Endothelial cell of umbilical vein (primary cell): ENCODE results near the gene BRD1. TPM values are rescaled to one million over a fixed set of nuclear protein-coding genes. Genes with fewer than 3 reads are reported as not detected.

Source experiments
- BruUV-seq: library from RNA; stranded (reverse); fragments of 400-500 nt; replicated peaks from 2 replicates; lab custom pipeline; 2021; lab: Mats Ljungman, UMichigan
- CTCF ChIA-PET: fragments of 300-600, 350-600 bp; sonication (Branson Sonifier 250); formaldehyde crosslinking; loops from one replicate; lab custom pipeline; 2021; ENCODE audit warnings: antibody characterized with exemption, inconsistent platforms; lab: Charles Lee
- POLR2A ChIA-PET: fragments of 300-600, 350-600 bp; sonication (Branson Sonifier 250); formaldehyde crosslinking; loops from one replicate; lab custom pipeline; 2021; ENCODE audit warnings: antibody characterized with exemption, inconsistent platforms; lab: Charles Lee
- DNase-seq: peaks from one replicate; pipeline ENCODE4 v3.0.0-alpha.2; 2011; ENCODE audit warnings: low read depth, low spot score
- FAIRE-seq: peaks from 2 replicates; lab custom pipeline; 2011; peaks lifted over from hg19 to GRCh38; lab: Jason Lieb, UNC
- H2AFZ ChIP-seq: 2 replicates; pipeline ENCODE4 v1.6.0; 2012; ENCODE audit warnings: low read depth, low read length, control low read depth, inconsistent platforms
- H3K27ac ChIP-seq: 2 replicates; pipeline ENCODE4 v1.5.1; 2011; ENCODE audit warnings: low read depth, mild to moderate bottlenecking, control low read depth, low read length, moderate library complexity; ENCODE audit not compliant: insufficient read depth
- H3K27me3 ChIP-seq, 2 experiments: 2 replicates each; pipeline versions ENCODE4 v1.6.0 to v1.6.1; 2011; ENCODE audit warnings: low read length in 2 of 2, mixed read lengths in 1 of 2; ENCODE audit not compliant: control insufficient read depth in 2 of 2, insufficient read depth in 2 of 2
- H3K36me3 ChIP-seq, 2 experiments: 2 replicates in 1 of 2; 3 replicates in 1 of 2; pipeline ENCODE4 v1.5.1; 2011; ENCODE audit warnings: low read length in 2 of 2, mild to moderate bottlenecking in 1 of 2, moderate library complexity in 1 of 2; ENCODE audit not compliant: control insufficient read depth in 2 of 2, insufficient read depth in 2 of 2; ENCODE audit errors: extremely low read depth in 1 of 2
- H3K4me1 ChIP-seq: 3 replicates; pipeline ENCODE4 v1.5.1; 2011; ENCODE audit warnings: mild to moderate bottlenecking, low read length; ENCODE audit not compliant: control insufficient read depth, insufficient read depth; ENCODE audit errors: extremely low read depth
- H3K4me2 ChIP-seq: 2 replicates; pipeline ENCODE4 v1.6.1; 2011; ENCODE audit warnings: low read length, control low read depth, mixed read lengths; ENCODE audit not compliant: insufficient read depth
- H3K4me3 ChIP-seq, 3 experiments: fragments of 200-600 bp in 1 of 3; sonication (generic), shearing (Covaris generic) in 1 of 3; replicated peaks in 1 of 3; 2 replicates each; pipeline ENCODE4 v1.5.1; 2011 to 2016; ENCODE audit warnings: control low read depth in 3 of 3, low read length in 3 of 3, mild to moderate bottlenecking in 2 of 3, inconsistent platforms in 1 of 3, low read depth in 1 of 3, moderate library complexity in 1 of 3; ENCODE audit not compliant: insufficient read depth in 1 of 3
- H3K79me2 ChIP-seq: 2 replicates; pipeline ENCODE4 v1.6.0; 2012; ENCODE audit warnings: low read length, inconsistent platforms; ENCODE audit not compliant: control insufficient read depth, insufficient read depth
- H3K9ac ChIP-seq: replicated peaks from 2 replicates; pipeline ENCODE3; 2011; ENCODE audit warnings: low read length, control low read depth; ENCODE audit not compliant: insufficient read depth; ENCODE audit errors: extremely low read depth
- H3K9me1 ChIP-seq: replicated peaks from 3 replicates; pipeline ENCODE4 v1.6.0; 2011; ENCODE audit warnings: mild to moderate bottlenecking, low read length; ENCODE audit not compliant: control insufficient read depth, insufficient read depth; ENCODE audit errors: extremely low read depth
- H3K9me3 ChIP-seq: replicated peaks from 2 replicates; pipeline ENCODE4 v1.5.1; 2012; ENCODE audit warnings: low read length, inconsistent platforms; ENCODE audit not compliant: control insufficient read depth, insufficient read depth
- H4K20me1 ChIP-seq: replicated peaks from 2 replicates; pipeline ENCODE3; 2011; ENCODE audit warnings: mild to moderate bottlenecking, low read length; ENCODE audit not compliant: control insufficient read depth, insufficient read depth; ENCODE audit errors: extremely low read depth
- CTCF ChIP-seq, 2 donors: IDR thresholded peaks; 1 replicate in 1 of 2; 2 replicates in 1 of 2; pipeline ENCODE4 v1.5.1; 2011; ENCODE audit warnings: low read length in 2 of 2, mild to moderate bottlenecking in 2 of 2, moderate library complexity in 2 of 2, control low read depth in 1 of 2, inconsistent platforms in 1 of 2, low read depth in 1 of 2; ENCODE audit not compliant: insufficient read depth in 1 of 2; ENCODE audit errors: extremely low read depth in 1 of 2
- EZH2 ChIP-seq: IDR thresholded peaks from 2 replicates; pipeline ENCODE4 v1.6.1; 2012; ENCODE audit warnings: borderline replicate concordance, low read depth, mild to moderate bottlenecking, moderate library complexity, low read length, inconsistent platforms; ENCODE audit not compliant: severe bottlenecking
- FOS ChIP-seq: IDR thresholded peaks from 2 replicates; pipeline ENCODE4 v1.6.1; 2011; ENCODE audit warnings: mild to moderate bottlenecking, low read length, moderate library complexity, borderline replicate concordance; ENCODE audit not compliant: insufficient read depth
- GATA2 ChIP-seq: IDR thresholded peaks from 2 replicates; pipeline ENCODE4 v1.7.0; 2011; ENCODE audit warnings: low read depth, mild to moderate bottlenecking, moderate library complexity, mixed read lengths, low read length; ENCODE audit not compliant: insufficient read length, insufficient read depth
- JUN ChIP-seq: IDR thresholded peaks from 2 replicates; pipeline ENCODE4 v1.6.1; 2011; ENCODE audit warnings: borderline replicate concordance, low read depth; ENCODE audit not compliant: insufficient read length, insufficient read depth
- MYC ChIP-seq: IDR thresholded peaks from one replicate; pipeline ENCODE4 v1.6.1; 2011; ENCODE audit warnings: mild to moderate bottlenecking, low read depth, low read length
- POLR2A ChIP-seq: IDR thresholded peaks from 2 replicates; pipeline ENCODE4 v1.6.1; 2012; ENCODE audit warnings: low read depth, mild to moderate bottlenecking, control low read depth, low read length
- POLR2AphosphoS5 ChIP-seq: IDR thresholded peaks from 2 replicates; pipeline ENCODE4 v1.6.1; 2012; ENCODE audit warnings: low read depth, mild to moderate bottlenecking, control low read depth, low read length, moderate library complexity; ENCODE audit not compliant: insufficient read depth
- dilution Hi-C: fragments of 300-500 bp; cut with MboI; formaldehyde crosslinking; loops from one replicate; pipeline ENCODE4 v1.15.0; 2019; ENCODE audit warnings: low sequenced_read_pairs; ENCODE audit not compliant: extremely low pct_ligation_motif_present
- intact Hi-C: fragments of 100-400 bp; cut with micrococcal nuclease; formaldehyde crosslinking; loops from one replicate; pipeline ENCODE4 v1.10.0; 2022
- polyA plus RNA-seq, 4 experiments: library from polyadenylated mRNA; depleted of rRNA in 3 of 4; stranded (reverse) in 3 of 4; unstranded in 1 of 4; fragments of >200 nt; gene quantifications; 2 replicates each; pipeline versions ENCODE4 v1.2.1 to v1.2.3, GENCODE V29; 2011 to 2012; ENCODE audit warnings: missing spikeins in 1 of 4
- total RNA-seq: library from RNA; stranded (reverse); gene quantifications from 2 replicates; pipeline ENCODE4 v1.2.3, GENCODE V29; 2021
- TF ChIP-seq, protein P1 (sequence below): IDR thresholded peaks from 2 replicates; pipeline ENCODE4 v1.6.1; 2011; ENCODE audit not compliant: insufficient read depth, insufficient read length

Gene BRD1
- total and polyA plus RNA-seq, 2 donors (not counting 3 experiments of a cell fraction or from before 2014, with no cell fraction given) = 8.1 to 41.1 TPM

DNA sequence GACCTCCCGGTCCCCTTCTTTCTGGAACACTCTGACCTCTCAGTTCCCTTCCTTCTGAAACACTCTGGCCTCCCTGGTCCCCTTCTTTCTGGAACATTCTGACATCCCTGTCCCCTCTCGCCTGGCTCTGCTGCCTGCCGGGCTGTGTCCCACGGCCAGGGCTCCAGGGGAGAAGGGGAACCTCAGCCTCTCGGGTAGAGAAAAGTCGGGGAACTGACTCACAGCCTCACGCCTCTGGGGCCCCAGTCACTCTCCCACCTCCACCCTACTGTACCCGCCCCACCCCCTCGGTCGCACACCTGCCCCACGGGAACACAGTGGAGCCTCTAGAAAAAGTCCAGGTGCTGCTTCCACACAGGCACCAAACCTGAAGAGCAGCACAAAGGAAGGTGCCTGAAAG lies 93.3 kb downstream of the BRD1 start:
- H3K36me3 ChIP-seq = no peaks in the 10 kb centered on the region
- dilution Hi-C loops = no loop called here
- POLR2A ChIA-PET = no interaction called here
- intact Hi-C loops = no loop called here
- no peak overlapping the region for H3K4me3 ChIP-seq
- DNase-seq = no peak
- no peaks in the 10 kb centered on the region for H3K79me2 ChIP-seq
- no peaks in the 10 kb centered on the region for H3K4me1 ChIP-seq
- CTCF ChIA-PET = no interaction called here
- no peak for FAIRE-seq
- no peaks in the 10 kb centered on the region for H3K9me1 ChIP-seq
- no TSS peak for BruUV-seq
- no peak overlapping the region for H2AFZ ChIP-seq
- no peak overlapping the region for H3K27ac ChIP-seq
- TF ChIP-seq JUN (no peak), POLR2A (no peak), FOS (no peak), MYC (no peak), POLR2AphosphoS5 (no peak), GATA2 (no peak), CTCF (IDR thresholded peaks at IDR 0.05; ENCODE audit: extremely low read depth in 1 of 2, insufficient read depth in 1 of 2, low read depth in 1 of 2, low read length in 2 of 2) (no peak), EZH2 (no peak)
- TF ChIP-seq, protein P1, sequence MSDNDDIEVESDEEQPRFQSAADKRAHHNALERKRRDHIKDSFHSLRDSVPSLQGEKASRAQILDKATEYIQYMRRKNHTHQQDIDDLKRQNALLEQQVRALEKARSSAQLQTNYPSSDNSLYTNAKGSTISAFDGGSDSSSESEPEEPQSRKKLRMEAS = no peak
- H3K4me2 ChIP-seq = no peak overlapping the region
- H3K9ac ChIP-seq = no peak overlapping the region
- H3K27me3 ChIP-seq = no peaks in the 10 kb centered on the region
- H3K9me3 ChIP-seq = no peaks in the 10 kb centered on the region
- H4K20me1 ChIP-seq = no peaks in the 10 kb centered on the region
